ENCODE results near the gene GPRIN3. TPM values are rescaled to one million over a fixed set of nuclear protein-coding genes. Genes with fewer than 3 reads are reported as not detected.

GPRIN3 gene
- total and polyA plus RNA-seq, 2 donors (not counting 1 experiment from before 2014, with no cell fraction given), result 0.22 to 1.5 TPM

- intact Hi-C loops (cut with micrococcal nuclease), result no loop called here
- CTCF ChIA-PET, result no interaction called here
Measured at GRCh38 chr4:89263265-89263664, 44.3 kb downstream of the GPRIN3 start.

GRCh38 chr4:89259301-89260028 is 48.1 kb downstream of the GPRIN3 start:
- ATAC-seq (ENCODE audit: low read depth) (no peak), DNase-seq (no peak)
- TF ChIP-seq, protein P1, sequence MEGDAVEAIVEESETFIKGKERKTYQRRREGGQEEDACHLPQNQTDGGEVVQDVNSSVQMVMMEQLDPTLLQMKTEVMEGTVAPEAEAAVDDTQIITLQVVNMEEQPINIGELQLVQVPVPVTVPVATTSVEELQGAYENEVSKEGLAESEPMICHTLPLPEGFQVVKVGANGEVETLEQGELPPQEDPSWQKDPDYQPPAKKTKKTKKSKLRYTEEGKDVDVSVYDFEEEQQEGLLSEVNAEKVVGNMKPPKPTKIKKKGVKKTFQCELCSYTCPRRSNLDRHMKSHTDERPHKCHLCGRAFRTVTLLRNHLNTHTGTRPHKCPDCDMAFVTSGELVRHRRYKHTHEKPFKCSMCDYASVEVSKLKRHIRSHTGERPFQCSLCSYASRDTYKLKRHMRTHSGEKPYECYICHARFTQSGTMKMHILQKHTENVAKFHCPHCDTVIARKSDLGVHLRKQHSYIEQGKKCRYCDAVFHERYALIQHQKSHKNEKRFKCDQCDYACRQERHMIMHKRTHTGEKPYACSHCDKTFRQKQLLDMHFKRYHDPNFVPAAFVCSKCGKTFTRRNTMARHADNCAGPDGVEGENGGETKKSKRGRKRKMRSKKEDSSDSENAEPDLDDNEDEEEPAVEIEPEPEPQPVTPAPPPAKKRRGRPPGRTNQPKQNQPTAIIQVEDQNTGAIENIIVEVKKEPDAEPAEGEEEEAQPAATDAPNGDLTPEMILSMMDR (IDR thresholded peaks at IDR 0.05), result no peak
- no peak for TF ChIP-seq EZH2 (IDR thresholded peaks at IDR 0.05; ENCODE audit: borderline replicate concordance, insufficient read depth, low read depth, low read length, poor library complexity, severe bottlenecking)
- H3K4me3 ChIP-seq (ENCODE audit: control extremely low read depth in 1 of 5, extremely low read depth in 1 of 5, insufficient read depth in 1 of 5, low read depth in 2 of 5, low read length in 4 of 5), result no peak overlapping the region
- intact Hi-C loops (cut with micrococcal nuclease), result loop anchor here (10.0 kb wide), 1 partner anchor 95 kb away; no protein-coding TSS in a partner anchor
- WGBS (ENCODE audit: insufficient coverage), result 98% methylated on average over 4 of the region's 4 CpGs
- Mint-ChIP-seq H3K27me3 (no peaks in the 10 kb centered on the region), H3K4me3 (no peak overlapping the region), H3K27ac (no peak overlapping the region), H3K9me3 (ENCODE audit: insufficient read depth) (no peaks in the 10 kb centered on the region), H3K4me1 (peaks cover 8% of the 10 kb centered on the region)
- POLR2A ChIA-PET, result no interaction called here
- peaks cover 0 to 3% (median 0%) of the 10 kb centered on the region in 3 donors for H3K9me3 ChIP-seq (ENCODE audit: control extremely low read depth in 1 of 3, control insufficient read depth in 2 of 3, insufficient read depth in 1 of 3, low read length in 2 of 3)
- H3K4me1 ChIP-seq (ENCODE audit: control insufficient read depth in 2 of 2, insufficient read depth in 2 of 2, low read length in 2 of 2), result peaks cover 0 to 4% of the 10 kb centered on the region in 2 donors
- H3K79me2 ChIP-seq (ENCODE audit: control insufficient read depth, insufficient read depth, low read length), result no peaks in the 10 kb centered on the region
- H3K9ac ChIP-seq (ENCODE audit: low read length), result no peak overlapping the region
- no peaks in the 10 kb centered on the region for H3K36me3 ChIP-seq (replicated peaks in 1 of 2; ENCODE audit: control extremely low read depth in 1 of 2, control insufficient read depth in 1 of 2, extremely low read depth in 1 of 2, insufficient read depth in 2 of 2, low read length in 1 of 2)
- no peak overlapping the region for H3K27ac ChIP-seq (ENCODE audit: low read length in 2 of 2)
- no peaks in the 10 kb centered on the region for H4K20me1 ChIP-seq (ENCODE audit: control insufficient read depth, insufficient read depth, low read length, poor library complexity, severe bottlenecking)
- no peak overlapping the region for H3K4me2 ChIP-seq (replicated peaks; ENCODE audit: low read depth, low read length, poor library complexity, severe bottlenecking)
- no peaks in the 10 kb centered on the region for H3K27me3 ChIP-seq (replicated peaks in 1 of 4; ENCODE audit: control extremely low read depth in 1 of 4, control insufficient read depth in 3 of 4, insufficient read depth in 4 of 4, low read length in 3 of 4)
- no peak overlapping the region for H2AFZ ChIP-seq (ENCODE audit: insufficient read depth, low read depth, low read length, poor library complexity, severe bottlenecking)
- CTCF ChIA-PET, result interaction anchor here (1.4 kb wide), 1 partner anchor 179 kb away, joined by 3 read pairs; no protein-coding TSS in a partner anchor

More at GRCh38 chr4:89263265-89263664, 44.3 kb downstream of the GPRIN3 start:
- DNase-seq, result no peak
- Histone ChIP-seq H3K4me3 (ENCODE audit: control extremely low read depth in 1 of 5, extremely low read depth in 1 of 5, insufficient read depth in 1 of 5, low read depth in 2 of 5, low read length in 4 of 5) (no peak overlapping the region), H3K4me2 (replicated peaks; ENCODE audit: low read depth, low read length, poor library complexity, severe bottlenecking) (no peak overlapping the region), H2AFZ (ENCODE audit: insufficient read depth, low read depth, low read length, poor library complexity, severe bottlenecking) (no peak overlapping the region), H3K9me3 (ENCODE audit: control extremely low read depth in 1 of 3, control insufficient read depth in 2 of 3, insufficient read depth in 1 of 3, low read length in 2 of 3) (peaks cover 0 to 3% (median 0%) of the 10 kb centered on the region in 3 donors), H3K27me3 (replicated peaks in 1 of 4; ENCODE audit: control extremely low read depth in 1 of 4, control insufficient read depth in 3 of 4, insufficient read depth in 4 of 4, low read length in 3 of 4) (no peaks in the 10 kb centered on the region), H3K27ac (ENCODE audit: low read length in 2 of 2) (no peak overlapping the region), H3K36me3 (replicated peaks in 1 of 2; ENCODE audit: control extremely low read depth in 1 of 2, control insufficient read depth in 1 of 2, extremely low read depth in 1 of 2, insufficient read depth in 2 of 2, low read length in 1 of 2) (no peaks in the 10 kb centered on the region), H3K9ac (ENCODE audit: low read length) (no peak overlapping the region), H3K79me2 (ENCODE audit: control insufficient read depth, insufficient read depth, low read length) (no peaks in the 10 kb centered on the region), H4K20me1 (ENCODE audit: control insufficient read depth, insufficient read depth, low read length, poor library complexity, severe bottlenecking) (no peaks in the 10 kb centered on the region), H3K4me1 (ENCODE audit: control insufficient read depth in 2 of 2, insufficient read depth in 2 of 2, low read length in 2 of 2) (peaks cover 0 to 4% of the 10 kb centered on the region in 2 donors)
- TF ChIP-seq, protein P1 (IDR thresholded peaks at IDR 0.05), result no peak
- TF ChIP-seq EZH2 (IDR thresholded peaks at IDR 0.05; ENCODE audit: borderline replicate concordance, insufficient read depth, low read depth, low read length, poor library complexity, severe bottlenecking), result no peak
- ATAC-seq (ENCODE audit: low read depth), result no peak
- Mint-ChIP-seq H3K4me1 (peaks cover 8% of the 10 kb centered on the region), H3K27ac (no peak overlapping the region), H3K9me3 (ENCODE audit: insufficient read depth) (no peaks in the 10 kb centered on the region), H3K27me3 (no peaks in the 10 kb centered on the region), H3K4me3 (no peak overlapping the region)
- 75% methylated on average over 3 of the region's 3 CpGs for WGBS (ENCODE audit: insufficient coverage)
- POLR2A ChIA-PET, result no interaction called here
